ENCODE data around the gene ROR2. TPM values are rescaled to one million over a fixed set of nuclear protein-coding genes. Genes with fewer than 3 reads are reported as not detected.

The ROR2 gene
- total RNA-seq, 1 donor from 2014 or later: under 0.01 TPM

- DNase-seq (ENCODE audit: low read depth in 2 of 2): no peak
Observed at GRCh38 chr9:91948597-91949391, 1.2 kb downstream of the ROR2 start.

DNA sequence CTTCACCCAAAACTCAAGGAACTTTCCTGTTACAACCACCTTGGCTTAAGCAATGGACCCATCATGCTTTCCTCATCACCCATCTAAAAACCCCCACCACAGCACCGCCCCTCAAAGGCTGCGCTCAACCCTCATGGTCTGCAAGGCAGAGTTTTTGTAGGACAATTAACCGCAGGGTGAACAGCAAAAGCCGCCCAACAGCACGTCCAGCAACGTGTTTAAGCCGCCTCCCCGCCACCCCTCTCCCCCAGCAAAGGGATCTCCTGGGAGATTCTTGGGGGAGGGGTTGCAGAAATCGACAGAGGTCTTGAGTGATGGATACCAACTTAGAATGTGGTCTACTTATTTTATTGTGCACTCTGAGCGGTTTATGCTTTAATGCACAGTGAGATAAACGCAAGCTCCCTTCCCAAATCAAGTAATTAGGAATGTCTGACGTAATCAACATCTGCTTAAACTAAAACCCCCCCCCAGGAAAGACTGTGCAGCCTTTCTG, 1.9 kb downstream of the ROR2 start:
- DNase-seq (ENCODE audit: low read depth in 2 of 2): no peak

- DNase-seq (ENCODE audit: low read depth in 2 of 2): no peak
Observed at GRCh38 chr9:91946653-91947488, 3.2 kb downstream of the ROR2 start.

DNA sequence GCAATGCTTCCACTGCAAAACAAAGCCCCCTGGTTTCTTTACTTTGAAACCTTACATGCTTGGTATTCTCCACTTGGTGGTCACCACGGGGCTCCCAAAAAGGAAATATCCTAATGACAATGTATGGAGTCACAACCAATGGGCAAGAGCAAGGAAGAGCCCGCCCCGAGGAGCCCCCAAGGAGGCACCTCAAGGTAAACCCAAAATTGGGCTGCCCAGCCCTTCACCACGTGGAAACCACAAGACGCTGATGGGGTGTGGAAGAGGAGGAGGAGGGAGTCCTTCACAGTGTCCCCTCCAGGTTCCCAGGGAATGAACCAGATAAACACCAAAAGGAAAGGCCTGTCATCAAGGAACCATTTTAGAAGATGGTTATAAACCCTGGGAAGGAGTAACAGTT, 3.8 kb downstream of the ROR2 start:
- no peak for DNase-seq (ENCODE audit: low read depth in 2 of 2)

DNA sequence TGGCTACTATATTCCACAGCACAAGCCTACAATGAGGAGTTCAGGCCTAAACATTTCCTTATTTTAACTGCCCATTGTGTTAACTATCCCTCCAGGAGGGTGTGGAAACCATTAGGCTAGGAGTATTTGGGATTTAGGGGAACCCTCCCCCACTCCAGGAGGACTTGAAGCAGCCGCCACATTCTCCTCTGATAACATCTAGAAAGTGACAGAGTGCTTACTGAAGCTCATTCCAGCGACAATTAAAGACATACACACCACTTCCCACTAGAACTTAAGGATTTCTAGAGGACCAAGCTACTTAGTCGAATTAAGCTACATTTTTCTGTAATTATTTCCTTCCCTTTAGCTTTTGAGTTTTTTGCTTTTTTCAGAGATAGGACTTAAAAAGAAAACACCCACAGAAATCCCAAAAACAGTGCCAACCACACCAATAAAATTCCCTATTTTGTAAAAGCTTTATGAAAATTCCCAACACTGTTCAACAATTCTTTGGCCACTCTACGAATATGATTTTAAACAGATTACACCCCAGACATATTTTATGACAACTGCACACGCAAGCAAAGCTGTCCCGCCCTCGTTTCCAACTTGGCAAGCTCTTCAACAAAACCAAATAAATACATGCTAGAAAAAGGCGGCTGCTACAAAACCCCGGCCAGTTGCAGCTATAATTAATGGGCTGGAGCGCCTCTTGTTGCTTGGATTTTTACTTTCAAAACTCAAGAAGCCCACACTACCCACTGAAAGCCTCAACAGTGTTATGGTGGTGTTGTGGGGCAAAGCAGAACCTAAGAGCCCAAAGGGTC, 4.5 kb downstream of the ROR2 start:
- no peak for DNase-seq (ENCODE audit: low read depth in 2 of 2)

- no peak for DNase-seq (ENCODE audit: low read depth in 2 of 2)
Observed at GRCh38 chr9:91944711-91945110, 5.3 kb downstream of the ROR2 start.

- no peak for DNase-seq (ENCODE audit: low read depth in 2 of 2)
Observed at GRCh38 chr9:91943478-91944470, 6.3 kb downstream of the ROR2 start.

GRCh38 chr9:91942201-91942600, 7.8 kb downstream of the ROR2 start:
- no peak for DNase-seq (ENCODE audit: low read depth in 2 of 2)

DNA sequence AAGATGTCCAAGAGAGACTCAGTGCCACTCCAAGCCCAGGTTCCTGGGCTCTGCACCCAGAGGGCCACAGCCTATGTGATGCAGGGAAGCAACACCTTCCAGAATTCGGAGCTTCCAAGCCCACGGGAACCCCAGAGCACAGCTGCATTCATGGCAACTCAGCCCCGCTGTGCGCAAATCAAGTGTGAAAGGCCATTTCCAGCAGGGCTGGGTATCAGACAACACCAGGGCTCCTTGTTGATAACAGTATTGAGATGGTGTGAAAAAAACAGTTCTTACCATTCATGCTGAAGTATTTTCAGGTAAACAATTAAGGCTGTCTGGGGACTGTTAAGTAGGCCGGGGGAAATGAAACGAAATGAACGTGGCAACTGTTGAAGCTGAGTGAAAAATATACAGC, 10.1 kb downstream of the ROR2 start:
- DNase-seq (ENCODE audit: low read depth in 2 of 2): no peak

- no peak for DNase-seq (ENCODE audit: low read depth in 2 of 2)
Observed at GRCh38 chr9:91937727-91938126, 12.3 kb downstream of the ROR2 start.

- DNase-seq (ENCODE audit: low read depth in 2 of 2): no peak
Observed at GRCh38 chr9:91937056-91937455, 13.0 kb downstream of the ROR2 start.

- no peak for DNase-seq (ENCODE audit: low read depth in 2 of 2)
Observed at GRCh38 chr9:91935805-91936514, 14.1 kb downstream of the ROR2 start.

GRCh38 chr9:91935066-91935749, 14.8 kb downstream of the ROR2 start:
- DNase-seq (ENCODE audit: low read depth in 2 of 2): no peak

- no peak for DNase-seq (ENCODE audit: low read depth in 2 of 2)
Observed at GRCh38 chr9:91934654-91935053, 15.4 kb downstream of the ROR2 start.

DNA sequence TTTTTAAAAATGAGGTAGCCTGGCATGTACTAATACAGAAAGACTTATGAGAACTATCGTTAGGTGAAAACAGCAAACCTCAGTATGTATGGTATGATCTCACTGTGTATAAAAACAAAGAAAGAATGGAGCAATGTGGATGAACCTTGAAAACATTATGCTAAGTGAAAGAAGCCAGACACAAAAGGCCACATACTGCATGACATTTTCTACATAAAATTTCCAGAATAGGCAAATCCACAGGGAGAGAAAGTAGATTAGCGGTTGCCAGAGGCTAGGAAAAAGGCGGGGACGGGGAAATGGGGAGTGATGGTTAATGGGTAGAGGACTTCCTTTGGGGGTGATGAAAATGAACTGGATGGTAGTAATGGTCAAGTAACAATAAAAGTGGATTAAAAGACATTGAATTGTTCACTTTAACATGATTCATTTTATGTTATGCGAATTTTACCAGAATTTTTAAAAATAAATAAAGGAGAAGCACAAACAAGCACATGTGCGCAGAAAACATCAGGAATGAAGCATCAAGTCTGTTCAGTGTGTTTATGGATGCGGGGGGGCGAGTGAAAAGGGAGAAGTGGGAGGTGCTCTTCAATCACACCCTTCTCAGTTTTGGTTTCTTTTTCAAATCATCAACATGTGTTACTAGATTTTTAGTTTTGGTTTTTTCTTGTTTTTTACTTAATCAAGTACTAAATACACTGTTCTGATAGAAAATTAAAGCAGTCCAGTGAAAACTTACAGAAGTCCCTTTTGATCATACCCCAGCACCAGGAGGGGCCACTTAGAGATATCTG, 16.3 kb downstream of the ROR2 start:
- no peak for DNase-seq (ENCODE audit: low read depth in 2 of 2)

DNA sequence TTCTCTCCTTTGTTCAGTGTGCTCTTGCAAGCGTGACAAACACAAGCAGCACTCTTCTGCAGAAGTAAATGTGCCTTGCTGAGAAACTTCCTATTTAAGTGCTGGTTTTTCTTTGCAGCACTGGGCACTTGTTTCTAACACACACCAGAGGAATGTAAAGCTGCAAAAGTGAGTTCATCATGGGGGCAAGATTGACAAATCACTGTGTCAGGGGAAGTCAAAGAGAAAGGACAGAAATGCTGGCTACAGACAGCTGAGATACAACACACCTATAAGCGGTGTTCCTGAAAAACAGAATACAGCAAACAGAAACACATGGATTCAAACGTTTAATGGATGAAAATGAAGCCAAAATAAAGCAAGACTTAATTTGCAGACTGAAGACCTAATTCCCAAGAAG, 19.6 kb downstream of the ROR2 start:
- DNase-seq (ENCODE audit: low read depth in 2 of 2): peak; percentile 3 to 7

DNA sequence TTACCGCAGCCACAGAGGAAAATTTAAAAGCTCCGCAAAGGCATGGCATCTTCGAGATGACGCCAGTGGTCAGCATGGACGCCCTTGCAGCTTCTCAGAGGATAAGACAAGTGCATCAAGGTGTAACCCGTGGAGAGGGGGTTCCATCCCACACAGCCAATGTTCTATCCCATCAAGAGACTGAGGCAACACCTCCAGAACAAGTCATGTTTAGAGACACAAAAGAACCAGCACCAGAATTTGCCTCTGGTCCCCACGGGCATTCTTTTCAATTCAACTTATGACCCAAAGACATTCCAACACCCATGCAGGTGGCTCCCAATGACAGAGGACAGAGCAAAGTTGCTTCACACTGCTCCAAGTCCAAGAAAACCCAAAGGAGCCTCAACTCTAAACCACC, 20.7 kb downstream of the ROR2 start:
- no peak for DNase-seq (ENCODE audit: low read depth in 2 of 2)

DNA sequence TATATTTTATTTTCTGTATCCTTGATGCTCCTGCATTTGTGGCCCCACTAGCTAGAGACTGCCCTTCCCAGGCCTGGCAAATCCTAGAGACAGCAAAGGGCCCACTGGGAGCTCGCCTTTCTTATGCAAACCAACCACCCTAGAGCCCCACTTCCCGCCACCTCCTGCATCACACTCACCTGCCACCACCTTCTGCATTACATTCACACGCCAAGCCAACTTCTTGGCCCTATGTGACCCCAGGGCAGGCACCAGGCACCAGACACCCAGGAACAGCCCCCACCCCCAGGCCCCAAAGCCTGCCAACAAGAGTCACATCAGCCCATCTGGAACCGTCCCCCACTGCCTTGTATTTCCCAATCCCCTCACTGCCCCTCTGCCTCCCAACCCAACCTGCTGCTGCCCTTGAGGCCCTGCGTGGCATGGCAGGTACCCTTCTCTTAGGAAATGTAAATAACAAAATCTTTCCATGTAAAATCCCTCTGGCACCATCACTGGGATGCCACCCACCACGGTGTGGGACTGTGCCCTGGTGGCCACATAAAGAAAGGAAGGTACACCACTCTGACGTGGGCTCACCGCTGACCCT, 22.0 kb downstream of the ROR2 start:
- no peak for DNase-seq (ENCODE audit: low read depth in 2 of 2)

Measured in lung microvascular endothelial cell (primary cell).